Dermis microvascular lymphatic vessel endothelial cell (primary cell): ENCODE data around the gene BPI. TPM values are rescaled to one million over a fixed set of nuclear protein-coding genes. Genes with fewer than 3 reads are reported as not detected.
"Not testable (repeated sequence)": the region's sequence is repeated elsewhere in the genome, so short reads cannot be mapped to it uniquely, and the experiment has no call there.

Experiments
- DNase-seq, 2 donors: peaks; one replicate each; pipeline versions ENCODE4 v3.0.0 to v3.0.0-alpha.2; 2010; ENCODE audit warnings: low read depth in 2 of 2
- total RNA-seq: library from RNA; depleted of rRNA; stranded (reverse); fragments of >200 nt; gene quantifications from 2 replicates; pipeline ENCODE4 v1.2.1, GENCODE V29; 2014

BPI gene
- total RNA-seq: not detected in 2 replicates

GRCh38 chr20:38303908-38304379 is at the start of gene BPI:
Gene BPI (plus strand): TSS chr20:38304156. CDS start chr20:38304224, 68 bp downstream.
- no peak for DNase-seq

GRCh38 chr20:38254621-38255020 is 49.3 kb upstream of the BPI start:
- not testable (repeated sequence) for DNase-seq

GRCh38 chr20:38255393-38255792 is 48.6 kb upstream of the BPI start:
- no peak for DNase-seq

GRCh38 chr20:38256021-38256420 is 47.9 kb upstream of the BPI start:
- no peak for DNase-seq

- no peak for DNase-seq
These were observed 47.0 kb upstream of the BPI start for GRCh38 chr20:38256966-38257365.

- no peak for DNase-seq
These were observed 45.3 kb upstream of the BPI start for GRCh38 chr20:38258545-38259215.

DNA sequence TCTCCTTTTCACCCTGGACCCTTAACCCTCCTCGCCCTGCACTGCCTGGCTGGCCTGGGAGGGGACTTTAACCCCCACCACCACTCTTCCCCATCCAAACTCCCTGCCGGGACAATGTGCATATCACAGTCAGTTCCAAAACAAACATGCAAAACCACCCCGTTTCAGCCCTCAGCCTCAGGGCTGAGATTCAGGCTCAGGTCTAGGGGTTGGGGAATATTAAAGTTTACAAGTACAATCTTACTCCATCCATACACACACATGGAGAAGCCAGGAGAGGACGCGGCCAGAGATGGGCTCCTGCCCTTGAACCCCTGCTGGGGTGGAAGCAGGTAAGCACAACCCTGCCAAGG is 44.0 kb upstream of the BPI start:
- no peak for DNase-seq

GRCh38 chr20:38260378-38261053 is 43.4 kb upstream of the BPI start, which contains the start of gene KIAA1755:
Gene KIAA1755 (minus strand): TSS chr20:38260735. CDS start chr20:38260500, 235 bp downstream.
- DNase-seq: no peak

GRCh38 chr20:38261054-38261390 is 42.9 kb upstream of the BPI start:
- no peak for DNase-seq

- DNase-seq: no peak
These were observed 41.0 kb upstream of the BPI start for GRCh38 chr20:38262931-38263330.

- DNase-seq: no peak
These were observed 37.5 kb upstream of the BPI start for GRCh38 chr20:38266426-38266825.

DNA sequence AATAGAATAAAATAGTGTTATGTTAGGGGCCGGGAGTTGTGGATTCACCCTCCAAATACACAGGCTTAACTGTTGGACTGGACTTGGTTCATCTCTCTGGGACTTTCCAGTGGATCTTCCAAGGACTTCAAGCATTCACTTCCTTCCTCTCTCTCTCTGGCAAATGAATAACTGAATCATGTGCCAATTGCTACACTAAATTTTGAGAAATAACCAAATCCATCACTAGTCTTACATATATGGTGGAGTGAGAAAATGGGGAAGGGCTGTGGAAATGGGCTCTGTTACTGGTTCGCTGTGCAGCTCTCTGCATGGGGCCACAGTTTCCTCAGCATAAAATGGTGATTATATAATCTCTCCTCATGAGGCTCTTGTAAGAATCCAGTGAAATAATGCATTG is 36.7 kb upstream of the BPI start:
- peak in 1 of 2 donors; percentile 47 for DNase-seq

DNA sequence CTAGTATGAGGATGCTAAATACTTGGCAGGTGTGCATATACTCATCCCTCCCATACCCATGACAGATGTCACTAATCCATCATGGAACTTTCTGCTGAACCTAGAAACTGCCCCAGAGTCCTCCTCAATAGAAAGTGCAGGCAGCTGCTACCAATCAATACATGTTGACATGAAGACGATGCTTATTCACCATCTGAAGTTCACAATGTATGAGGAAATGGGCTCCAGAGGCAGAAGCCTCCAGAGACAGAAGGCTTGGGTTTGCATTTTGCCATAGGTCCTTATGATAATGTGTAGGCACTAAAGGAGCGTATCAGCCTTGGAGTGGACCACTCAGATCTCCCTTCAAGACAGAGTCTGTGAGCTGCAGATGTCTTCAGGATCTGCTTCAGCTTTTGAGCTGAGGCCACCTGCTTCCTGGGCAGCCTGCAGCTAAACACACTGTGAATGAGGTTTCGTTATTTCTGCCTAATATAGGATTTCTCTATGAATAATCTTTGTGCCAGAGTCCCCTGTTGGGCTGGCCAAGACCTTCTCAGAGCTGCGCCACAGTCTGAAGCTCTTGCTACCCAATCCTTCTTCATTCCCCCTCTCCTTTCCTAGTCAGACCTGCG is 35.9 kb upstream of the BPI start:
- no peak for DNase-seq

GRCh38 chr20:38269040-38269439 is 34.9 kb upstream of the BPI start:
- no peak for DNase-seq

DNA sequence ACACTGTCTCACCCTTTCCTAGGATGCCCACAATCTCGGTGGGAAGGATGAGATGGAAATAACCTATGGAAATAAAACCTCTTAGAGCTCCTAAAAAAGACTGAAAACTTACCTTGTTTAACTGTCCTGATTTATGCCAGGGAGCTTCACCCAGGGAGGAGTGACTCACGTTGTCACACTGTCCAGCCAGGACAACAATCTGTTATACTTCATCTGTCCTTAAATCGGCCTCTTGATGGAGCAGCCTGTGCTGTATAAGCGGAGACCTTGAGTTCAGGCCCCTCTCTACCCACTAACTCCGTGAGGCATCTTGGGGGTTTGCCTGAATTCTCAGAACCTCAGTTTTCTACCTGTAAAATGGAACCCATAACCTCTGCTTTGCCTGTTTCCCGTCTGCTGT is 34.2 kb upstream of the BPI start:
- no peak for DNase-seq

DNA sequence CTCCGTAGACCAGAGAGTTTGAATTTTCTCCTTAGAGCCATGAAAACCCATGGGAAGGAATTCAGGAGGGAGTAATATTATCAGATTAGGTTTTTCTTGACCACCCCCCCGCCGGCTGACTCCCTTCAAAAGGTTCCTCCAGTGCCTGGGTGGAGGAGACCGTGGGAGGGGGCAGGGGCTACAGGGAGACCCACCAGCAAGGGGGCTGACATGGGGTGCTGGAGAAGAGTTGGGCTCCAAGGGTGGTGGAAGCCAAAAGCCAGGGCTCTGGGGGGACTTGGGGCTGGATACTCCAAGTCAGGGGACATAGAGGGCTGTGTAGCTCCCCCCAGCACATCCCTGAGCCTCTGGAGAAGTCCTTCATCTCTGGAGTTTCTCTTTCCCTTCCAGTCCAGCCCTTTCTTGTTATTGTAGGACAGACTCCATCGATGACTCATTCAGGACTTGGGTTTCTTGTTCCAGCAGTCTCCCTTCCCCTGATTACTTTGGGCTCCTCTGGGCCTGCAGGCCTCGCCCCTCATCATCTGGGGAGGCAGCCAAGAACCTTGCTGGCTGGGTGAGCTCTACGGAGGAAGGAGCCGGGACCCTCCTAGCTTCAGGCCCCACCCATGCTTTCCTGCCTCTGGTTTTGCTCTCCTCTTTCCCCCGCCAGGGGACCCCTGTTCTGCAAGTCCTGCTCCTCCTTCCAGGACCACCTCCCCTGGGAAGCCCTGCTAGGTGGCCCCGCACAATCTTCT is 32.9 kb upstream of the BPI start:
- peak in 1 of 2 donors; percentile 92 for DNase-seq

- no peak for DNase-seq
These were observed 32.3 kb upstream of the BPI start for GRCh38 chr20:38271608-38272120.

DNA sequence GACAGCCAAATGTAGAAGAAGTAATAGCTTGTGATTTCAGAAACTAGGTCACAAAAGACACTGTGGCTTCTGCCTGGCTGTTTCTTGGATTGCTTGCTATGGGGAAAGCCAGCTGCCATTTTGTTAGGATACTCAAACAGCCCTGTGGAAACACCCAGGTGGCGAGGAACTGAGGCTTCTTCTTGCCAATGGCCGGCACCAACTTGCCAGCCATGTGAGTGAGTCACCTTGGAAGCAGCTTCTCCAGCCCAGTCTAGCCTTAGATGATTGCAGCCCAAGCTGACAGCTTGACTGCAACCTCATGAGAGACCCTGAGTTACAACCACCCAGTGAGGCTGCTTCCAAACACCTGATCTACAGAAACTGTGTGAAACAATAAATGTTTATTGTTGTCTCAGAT is 31.6 kb upstream of the BPI start:
- DNase-seq: peak in 1 of 2 donors; percentile 43

DNA sequence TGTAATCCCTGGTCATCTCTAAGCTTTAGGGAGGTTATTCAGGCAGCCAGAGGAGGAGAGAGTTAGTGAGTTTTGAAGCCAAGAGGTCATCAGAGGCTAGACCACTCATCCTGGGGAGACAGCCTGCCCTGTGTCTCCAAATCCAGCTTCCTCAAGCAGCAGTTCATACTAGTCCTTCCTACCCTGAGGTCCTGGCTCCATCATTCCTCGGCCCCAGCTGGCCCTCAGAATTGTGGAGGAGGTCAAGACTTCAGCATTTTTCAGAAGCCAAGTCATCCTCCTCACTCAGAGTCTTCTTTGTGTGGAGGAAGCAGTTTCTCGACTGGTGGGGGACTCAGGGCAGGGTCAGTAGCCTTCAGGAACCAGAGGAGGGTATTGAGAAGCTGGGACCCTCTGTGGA is 31.0 kb upstream of the BPI start:
- DNase-seq: peak in 1 of 2 donors; percentile 28

DNA sequence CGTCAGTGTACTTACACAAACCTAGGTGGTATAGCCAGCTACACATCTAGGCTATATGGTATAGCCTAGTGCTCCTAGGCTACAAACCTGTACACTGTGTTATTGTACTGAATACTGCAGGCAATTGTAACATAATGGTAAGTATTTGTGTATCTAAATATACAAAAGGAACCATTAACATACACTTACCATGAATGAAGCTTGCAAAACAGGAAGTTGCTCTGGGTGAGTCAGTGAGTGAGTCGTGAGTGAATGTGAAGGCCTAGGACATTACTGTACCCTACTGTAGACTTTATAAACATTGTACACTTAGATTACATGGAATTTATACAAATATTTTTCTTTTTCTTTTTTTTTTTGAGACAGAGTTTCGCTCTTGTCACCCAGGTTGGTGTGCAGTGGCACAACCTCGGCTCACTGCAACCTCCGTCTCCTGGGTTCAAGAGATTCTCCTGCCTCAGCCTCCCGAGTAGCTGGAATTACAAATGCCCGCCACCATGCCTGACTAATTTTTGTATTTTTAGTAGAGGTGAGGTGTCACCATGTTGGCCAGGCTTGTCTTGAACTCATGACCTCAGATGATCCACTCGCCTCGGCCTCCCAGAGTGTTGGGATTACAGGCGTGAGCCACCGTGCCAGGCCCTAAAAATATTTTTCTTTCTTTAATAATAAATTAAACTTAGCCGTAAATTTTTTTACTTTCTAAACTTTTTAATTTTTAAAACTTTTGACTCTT is 28.0 kb upstream of the BPI start:
- DNase-seq: peak; percentile 39 to 89

DNA sequence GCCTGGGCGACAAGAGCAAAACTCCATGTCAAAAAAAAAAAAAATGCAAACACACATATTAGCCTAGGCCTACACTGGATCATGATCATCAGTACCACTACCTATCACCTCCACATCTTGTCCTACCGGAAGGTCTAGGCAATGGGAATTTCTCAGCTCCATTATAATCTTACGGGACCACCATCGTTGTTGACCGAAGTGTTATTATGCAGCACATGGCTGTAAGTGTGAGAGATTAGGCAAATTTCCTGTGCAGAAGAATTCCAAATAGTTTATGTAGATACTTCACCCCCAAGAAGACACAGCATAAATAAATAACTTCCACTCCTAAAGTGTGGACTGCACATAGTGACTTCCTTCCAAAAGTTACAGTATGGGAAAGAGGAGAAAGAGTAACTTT is 26.7 kb upstream of the BPI start:
- DNase-seq: no peak
